Uterus (tissue), 4 donors: ENCODE data around the gene HCN2. TPM values are rescaled to one million over a fixed set of nuclear protein-coding genes. Genes with fewer than 3 reads are reported as not detected.

Experiments used
- DNase-seq, 2 donors: peaks; one replicate each; pipeline ENCODE4 v3.0.0-alpha.2; 2019 to 2020
- H3K27ac ChIP-seq, 2 donors: fragments of 200-600 bp; sonication (generic); 1 replicate in 1 of 2; 2 replicates in 1 of 2; pipeline ENCODE4 v1.5.1; 2016 to 2018
- H3K27me3 ChIP-seq, 2 donors: fragments of 200-600 bp; sonication (generic); one replicate each; pipeline ENCODE4 v1.5.1; 2018 to 2019; ENCODE audit warnings: control low read depth in 1 of 2
- H3K36me3 ChIP-seq, 2 donors: fragments of 200-600 bp; sonication (generic); one replicate each; pipeline ENCODE4 v1.5.1; 2019; ENCODE audit warnings: control low read depth in 1 of 2
- H3K4me1 ChIP-seq, 2 donors: fragments of 200-600 bp; sonication (generic); one replicate each; pipeline ENCODE4 v1.5.1; 2018 to 2019; ENCODE audit warnings: control low read depth in 1 of 2
- H3K4me3 ChIP-seq, 2 donors: fragments of 200-600 bp; sonication (generic); 1 replicate in 1 of 2; 2 replicates in 1 of 2; pipeline ENCODE4 v1.5.1; 2018 to 2019; ENCODE audit warnings: mild to moderate bottlenecking in 1 of 2
- H3K9me3 ChIP-seq, 2 donors: fragments of 200-600 bp; sonication (generic); one replicate each; pipeline ENCODE4 v1.5.1; 2019; ENCODE audit warnings: control low read depth in 1 of 2
- POLR2A ChIP-seq, 2 donors: fragments of 450-650 bp; IDR thresholded peaks; one replicate each; pipeline ENCODE4 v1.6.1; 2016; ENCODE audit warnings: antibody characterized with exemption in 2 of 2, mild to moderate bottlenecking in 1 of 2, moderate library complexity in 1 of 2
- intact Hi-C: fragments of 100-400 bp; cut with DNase I; formaldehyde crosslinking; loops from one replicate; pipeline ENCODE4 v1.15.1; 2023; ENCODE audit warnings: low total_unique reads
- total RNA-seq, 4 donors: library from RNA; depleted of rRNA in 3 of 4; stranded (reverse); fragments of >200 nt in 3 of 4; gene quantifications; one replicate each; pipeline versions ENCODE4 v1.1.0 to v1.2.4, GENCODE V29; 2014 to 2023
- TF ChIP-seq, protein P1 (sequence below), 4 experiments: fragments of 200-600 bp in 2 of 4; fragments of 450-650 bp in 2 of 4; sonication (generic) in 2 of 4; IDR thresholded peaks; one replicate each; pipeline ENCODE4 v1.5.1; 2016 to 2019; ENCODE audit warnings: antibody characterized with exemption in 4 of 4, mild to moderate bottlenecking in 2 of 4, moderate library complexity in 1 of 4
- donor health status: DM: yes; HTN: yes; CAD: no.

The HCN2 gene
- total RNA-seq, 4 donors from 2014 or later = 0.83 TPM; not detected in 3

DNA sequence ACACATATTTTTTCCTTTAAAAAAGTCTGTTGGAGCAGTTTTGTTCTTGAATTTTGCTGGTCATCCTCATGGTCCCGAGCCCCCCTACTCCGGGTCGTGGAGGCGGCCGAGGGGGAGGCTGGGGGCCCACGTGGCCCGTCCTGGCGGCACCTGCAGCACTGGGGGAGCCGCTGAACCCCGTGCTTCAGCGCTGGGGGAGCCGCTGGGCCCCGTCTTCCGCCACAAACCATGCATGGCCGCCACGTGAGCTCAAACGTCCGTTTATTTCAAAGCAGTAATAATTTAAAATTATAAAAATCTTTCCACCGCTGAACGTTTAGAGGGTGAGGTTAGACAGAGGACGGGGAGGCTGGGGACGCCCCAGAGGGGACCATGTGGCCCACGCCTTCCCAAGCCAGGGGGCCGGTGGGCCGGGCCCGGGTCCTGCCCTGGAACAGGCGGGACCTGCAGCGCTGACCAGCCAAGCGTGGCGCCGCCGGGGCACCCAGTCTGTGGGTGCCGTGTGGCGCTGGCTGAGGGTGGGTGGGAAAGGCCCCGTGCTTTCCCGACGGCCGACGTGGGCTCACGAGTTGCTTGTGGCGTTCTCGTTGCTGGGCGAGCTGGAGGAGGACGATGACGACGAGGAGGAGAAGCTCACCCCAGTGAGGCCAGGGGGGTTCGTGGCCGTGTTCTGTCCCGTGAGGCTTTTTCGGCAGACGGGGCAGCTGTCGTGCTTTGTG is 58.0 kb downstream of the HCN2 start:
- TF ChIP-seq, protein P1, sequence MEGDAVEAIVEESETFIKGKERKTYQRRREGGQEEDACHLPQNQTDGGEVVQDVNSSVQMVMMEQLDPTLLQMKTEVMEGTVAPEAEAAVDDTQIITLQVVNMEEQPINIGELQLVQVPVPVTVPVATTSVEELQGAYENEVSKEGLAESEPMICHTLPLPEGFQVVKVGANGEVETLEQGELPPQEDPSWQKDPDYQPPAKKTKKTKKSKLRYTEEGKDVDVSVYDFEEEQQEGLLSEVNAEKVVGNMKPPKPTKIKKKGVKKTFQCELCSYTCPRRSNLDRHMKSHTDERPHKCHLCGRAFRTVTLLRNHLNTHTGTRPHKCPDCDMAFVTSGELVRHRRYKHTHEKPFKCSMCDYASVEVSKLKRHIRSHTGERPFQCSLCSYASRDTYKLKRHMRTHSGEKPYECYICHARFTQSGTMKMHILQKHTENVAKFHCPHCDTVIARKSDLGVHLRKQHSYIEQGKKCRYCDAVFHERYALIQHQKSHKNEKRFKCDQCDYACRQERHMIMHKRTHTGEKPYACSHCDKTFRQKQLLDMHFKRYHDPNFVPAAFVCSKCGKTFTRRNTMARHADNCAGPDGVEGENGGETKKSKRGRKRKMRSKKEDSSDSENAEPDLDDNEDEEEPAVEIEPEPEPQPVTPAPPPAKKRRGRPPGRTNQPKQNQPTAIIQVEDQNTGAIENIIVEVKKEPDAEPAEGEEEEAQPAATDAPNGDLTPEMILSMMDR (IDR thresholded peaks at IDR 0.05) = no peak
- no peak for TF ChIP-seq POLR2A (IDR thresholded peaks at IDR 0.05)
- Histone ChIP-seq H3K4me1 (no peaks in the 10 kb centered on the region), H3K4me3 (no peak overlapping the region), H3K27ac (no peak overlapping the region), H3K36me3 (no peaks in the 10 kb centered on the region), H3K9me3 (no peaks in the 10 kb centered on the region), H3K27me3 (no peaks in the 10 kb centered on the region)
- DNase-seq = no peak
- intact Hi-C loops = no loop called here

DNA sequence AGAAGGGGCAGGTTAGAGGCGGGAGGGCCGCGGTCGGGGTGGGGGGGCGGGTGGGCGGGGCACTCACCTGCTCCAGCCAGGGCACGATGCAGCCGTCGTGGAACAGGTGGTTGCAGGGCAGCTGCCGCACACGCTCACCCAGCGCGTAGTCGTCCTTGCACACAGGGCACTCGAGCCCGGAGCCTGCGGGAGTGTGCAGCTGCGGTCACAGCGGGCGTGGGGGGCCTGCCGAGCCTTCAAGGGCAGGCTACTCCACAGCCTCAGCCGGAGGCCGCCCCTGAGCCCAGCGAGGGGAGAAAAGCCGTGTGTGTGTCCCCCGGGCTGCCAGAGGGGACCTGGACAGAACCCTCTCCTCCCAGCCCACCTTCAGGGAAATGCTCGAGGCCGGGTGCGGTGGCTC is 58.6 kb downstream of the HCN2 start:
- Histone ChIP-seq H3K27ac (no peak overlapping the region), H3K27me3 (no peaks in the 10 kb centered on the region), H3K9me3 (no peaks in the 10 kb centered on the region), H3K4me1 (no peaks in the 10 kb centered on the region), H3K4me3 (no peak overlapping the region), H3K36me3 (no peaks in the 10 kb centered on the region)
- TF ChIP-seq, protein P1 (IDR thresholded peaks at IDR 0.05) = no peak
- no peak for TF ChIP-seq POLR2A (IDR thresholded peaks at IDR 0.05)
- no peak for DNase-seq
- intact Hi-C loops = no loop called here

DNA sequence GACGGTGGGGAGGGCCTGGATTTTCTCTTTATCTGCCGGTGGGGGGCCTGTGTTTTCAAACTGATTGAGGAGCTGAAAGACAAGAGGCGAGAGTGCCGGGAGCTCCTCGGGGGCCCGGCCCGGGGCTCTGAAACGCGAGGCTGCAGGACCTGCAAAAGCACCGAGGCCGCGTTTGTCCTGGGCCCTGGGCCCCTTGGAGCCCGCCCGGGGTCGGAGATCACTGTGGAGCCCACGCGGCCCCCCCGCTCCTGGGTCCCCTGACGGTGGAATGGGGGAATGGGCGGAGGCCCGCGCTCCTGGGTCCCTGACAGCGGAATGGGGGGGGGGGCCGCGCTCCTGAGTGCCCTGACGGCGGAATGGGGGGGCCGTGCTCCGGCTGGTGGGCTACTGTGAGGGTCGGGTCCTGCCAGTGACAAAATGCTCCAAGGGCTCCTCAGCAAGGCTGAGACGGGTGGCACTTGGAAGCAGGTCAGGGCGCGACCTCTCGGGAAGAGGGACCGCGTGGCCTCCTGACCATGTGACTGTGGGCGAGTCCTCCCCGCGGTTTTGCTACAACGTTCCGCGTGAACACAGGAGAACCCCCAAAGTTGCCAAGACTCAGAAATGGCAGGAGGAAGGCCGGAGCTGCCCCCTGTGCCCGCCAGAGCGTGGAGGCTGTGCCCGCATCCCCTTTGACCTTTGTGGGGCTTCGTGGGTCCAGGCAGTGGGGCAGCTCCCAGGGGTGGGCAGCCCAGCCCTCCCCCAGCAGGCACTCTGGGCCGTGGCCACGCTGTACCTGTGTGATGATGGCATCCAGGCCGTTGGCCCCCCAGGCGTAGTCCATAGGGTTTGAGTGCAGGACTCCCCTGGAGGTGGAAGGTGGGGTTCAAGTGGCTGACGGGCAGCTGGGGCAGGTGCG is 59.5 kb downstream of the HCN2 start:
- H3K27me3 ChIP-seq = no peaks in the 10 kb centered on the region
- no peaks in the 10 kb centered on the region for H3K36me3 ChIP-seq
- no peaks in the 10 kb centered on the region for H3K4me1 ChIP-seq
- no peaks in the 10 kb centered on the region for H3K9me3 ChIP-seq
- H3K27ac ChIP-seq = no peak overlapping the region
- intact Hi-C loops = no loop called here
- no peak for TF ChIP-seq POLR2A (IDR thresholded peaks at IDR 0.05)
- TF ChIP-seq, protein P1 (IDR thresholded peaks at IDR 0.05) = no peak
- no peak for DNase-seq
- no peak overlapping the region for H3K4me3 ChIP-seq

DNA sequence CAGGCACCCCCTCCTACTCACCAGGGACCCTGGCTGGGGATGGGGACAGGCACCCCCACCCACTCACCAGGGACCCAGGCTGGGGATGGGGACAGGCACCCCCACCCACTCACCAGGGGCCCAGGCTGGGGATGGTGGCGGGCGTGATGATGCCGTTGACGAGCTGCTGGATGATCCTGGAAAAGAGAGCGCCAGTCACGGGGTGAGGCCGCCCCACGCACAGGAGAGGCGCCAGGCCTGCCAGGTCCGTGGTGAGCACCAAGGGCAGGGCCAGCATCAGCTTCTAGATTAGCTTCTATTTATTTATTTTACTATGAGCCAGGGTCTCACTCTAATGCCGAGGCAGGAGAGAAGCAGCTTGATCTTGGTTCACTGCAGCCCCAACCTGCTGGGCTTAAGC is 60.4 kb downstream of the HCN2 start:
- no peak for TF ChIP-seq POLR2A (IDR thresholded peaks at IDR 0.05)
- TF ChIP-seq, protein P1 (IDR thresholded peaks at IDR 0.05) = no peak
- H3K36me3 ChIP-seq = no peaks in the 10 kb centered on the region
- no peak overlapping the region for H3K27ac ChIP-seq
- H3K27me3 ChIP-seq = no peaks in the 10 kb centered on the region
- H3K9me3 ChIP-seq = no peaks in the 10 kb centered on the region
- H3K4me3 ChIP-seq = no peak overlapping the region
- H3K4me1 ChIP-seq = no peaks in the 10 kb centered on the region
- no peak for DNase-seq
- intact Hi-C loops = no loop called here
